GM21390 (cell line): ENCODE data around the gene CLIP1.
"Not testable (repeated sequence)": the region's sequence is repeated elsewhere in the genome, so short reads cannot be mapped to it uniquely, and the experiment has no call there.

Experiments
- ATAC-seq: cut with Tn5 transposase; IDR thresholded peaks from one replicate; pipeline ENCODE4 v1.9.1; 2021; ENCODE audit not compliant: unreplicated experiment

CLIP1 gene

GRCh38 chr12:122362755-122363154 is 59.7 kb downstream of the CLIP1 start:
- no peak for ATAC-seq

GRCh38 chr12:122358403-122358802 is 64.1 kb downstream of the CLIP1 start:
- ATAC-seq: not testable (repeated sequence)

GRCh38 chr12:122357536-122357935 is 64.9 kb downstream of the CLIP1 start:
- ATAC-seq: not testable (repeated sequence)

GRCh38 chr12:122356991-122357390 is 65.5 kb downstream of the CLIP1 start:
- not testable (repeated sequence) for ATAC-seq

- no peak for ATAC-seq
Measured at GRCh38 chr12:122356192-122356635, 66.3 kb downstream of the CLIP1 start.

GRCh38 chr12:122355706-122356105 is 66.8 kb downstream of the CLIP1 start:
- no peak for ATAC-seq

GRCh38 chr12:122354958-122355641 is 67.4 kb downstream of the CLIP1 start:
- no peak for ATAC-seq

- ATAC-seq: no peak
Measured at GRCh38 chr12:122352394-122352793, 70.1 kb downstream of the CLIP1 start.

GRCh38 chr12:122350141-122350848 is 72.2 kb downstream of the CLIP1 start:
- ATAC-seq: no peak

- ATAC-seq: no peak
Measured at GRCh38 chr12:122349078-122349477, 73.4 kb downstream of the CLIP1 start.

GRCh38 chr12:122348505-122348904 is 74.0 kb downstream of the CLIP1 start:
- no peak for ATAC-seq

- no peak for ATAC-seq
Measured at GRCh38 chr12:122346054-122346453, 76.4 kb downstream of the CLIP1 start.

GRCh38 chr12:122345042-122345441 is 77.4 kb downstream of the CLIP1 start:
- no peak for ATAC-seq

- no peak for ATAC-seq
Measured at GRCh38 chr12:122336015-122336946, 86.2 kb downstream of the CLIP1 start.

- ATAC-seq: no peak
Measured at GRCh38 chr12:122333142-122334087, 89.1 kb downstream of the CLIP1 start.

GRCh38 chr12:122327494-122328385 is 94.7 kb downstream of the CLIP1 start:
- no peak for ATAC-seq

GRCh38 chr12:122327014-122327413 is 95.5 kb downstream of the CLIP1 start:
- no peak for ATAC-seq

GRCh38 chr12:122326586-122326985 is 95.9 kb downstream of the CLIP1 start:
- ATAC-seq: no peak

- no peak for ATAC-seq
Measured at GRCh38 chr12:122323311-122324019, 99.0 kb downstream of the CLIP1 start.
